Measurements from ENCODE around the gene FAM83G. TPM values are rescaled to one million over a fixed set of nuclear protein-coding genes. Genes with fewer than 3 reads are reported as not detected.

FAM83G gene
- total RNA-seq, 4 donors from 2014 or later = 11.9 to 21.3 (median 13.9) TPM

- Histone ChIP-seq H3K4me1 (no peaks in the 10 kb centered on the region), H3K4me3 (replicated peaks in 1 of 3) (no peak overlapping the region), H3K9me3 (no peaks in the 10 kb centered on the region), H3K27ac (no peak overlapping the region), H3K36me3 (peaks cover 10% of the 10 kb centered on the region in 2 donors), H3K27me3 (no peaks in the 10 kb centered on the region)
- TF ChIP-seq, protein P1, sequence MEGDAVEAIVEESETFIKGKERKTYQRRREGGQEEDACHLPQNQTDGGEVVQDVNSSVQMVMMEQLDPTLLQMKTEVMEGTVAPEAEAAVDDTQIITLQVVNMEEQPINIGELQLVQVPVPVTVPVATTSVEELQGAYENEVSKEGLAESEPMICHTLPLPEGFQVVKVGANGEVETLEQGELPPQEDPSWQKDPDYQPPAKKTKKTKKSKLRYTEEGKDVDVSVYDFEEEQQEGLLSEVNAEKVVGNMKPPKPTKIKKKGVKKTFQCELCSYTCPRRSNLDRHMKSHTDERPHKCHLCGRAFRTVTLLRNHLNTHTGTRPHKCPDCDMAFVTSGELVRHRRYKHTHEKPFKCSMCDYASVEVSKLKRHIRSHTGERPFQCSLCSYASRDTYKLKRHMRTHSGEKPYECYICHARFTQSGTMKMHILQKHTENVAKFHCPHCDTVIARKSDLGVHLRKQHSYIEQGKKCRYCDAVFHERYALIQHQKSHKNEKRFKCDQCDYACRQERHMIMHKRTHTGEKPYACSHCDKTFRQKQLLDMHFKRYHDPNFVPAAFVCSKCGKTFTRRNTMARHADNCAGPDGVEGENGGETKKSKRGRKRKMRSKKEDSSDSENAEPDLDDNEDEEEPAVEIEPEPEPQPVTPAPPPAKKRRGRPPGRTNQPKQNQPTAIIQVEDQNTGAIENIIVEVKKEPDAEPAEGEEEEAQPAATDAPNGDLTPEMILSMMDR (IDR thresholded peaks at IDR 0.05) = no peak
- no peak for TF ChIP-seq POLR2A (IDR thresholded peaks at IDR 0.05)
- 74 to 86% methylated on average over 5 to 26 of the region's 30 CpGs for WGBS, 2 donors
- DNase-seq = no peak
- intact Hi-C loops (cut with DNase I) = no loop called here
Measured at GRCh38 chr17:18981642-18982424, 22.7 kb downstream of the FAM83G start.

DNA sequence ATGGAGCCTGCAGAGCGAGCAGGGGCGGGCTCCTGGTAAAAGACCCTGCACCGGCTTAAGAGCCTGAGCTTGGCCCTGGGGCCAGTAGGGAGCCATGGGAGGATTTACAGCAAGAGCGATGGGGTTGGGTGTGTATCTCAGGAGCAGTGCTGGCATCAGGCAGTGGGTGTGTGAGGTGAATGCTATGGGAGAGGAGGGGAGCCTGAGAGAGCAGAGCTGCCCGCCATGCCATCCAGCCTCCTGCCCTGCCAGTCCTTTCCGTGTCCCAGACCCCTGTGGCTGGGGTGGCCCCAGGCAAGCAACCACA is 23.3 kb downstream of the FAM83G start:
- Histone ChIP-seq H3K4me3 (replicated peaks in 1 of 3) (no peak overlapping the region), H3K36me3 (peaks cover 10% of the 10 kb centered on the region in 2 donors), H3K4me1 (no peaks in the 10 kb centered on the region), H3K9me3 (no peaks in the 10 kb centered on the region), H3K27ac (no peak overlapping the region), H3K27me3 (no peaks in the 10 kb centered on the region)
- 96 to 98% methylated on average over 6 of the region's 6 CpGs for WGBS, 2 donors
- intact Hi-C loops (cut with DNase I) = no loop called here
- no peak for TF ChIP-seq POLR2A (IDR thresholded peaks at IDR 0.05)
- TF ChIP-seq, protein P1 (IDR thresholded peaks at IDR 0.05) = no peak
- no peak for DNase-seq

DNA sequence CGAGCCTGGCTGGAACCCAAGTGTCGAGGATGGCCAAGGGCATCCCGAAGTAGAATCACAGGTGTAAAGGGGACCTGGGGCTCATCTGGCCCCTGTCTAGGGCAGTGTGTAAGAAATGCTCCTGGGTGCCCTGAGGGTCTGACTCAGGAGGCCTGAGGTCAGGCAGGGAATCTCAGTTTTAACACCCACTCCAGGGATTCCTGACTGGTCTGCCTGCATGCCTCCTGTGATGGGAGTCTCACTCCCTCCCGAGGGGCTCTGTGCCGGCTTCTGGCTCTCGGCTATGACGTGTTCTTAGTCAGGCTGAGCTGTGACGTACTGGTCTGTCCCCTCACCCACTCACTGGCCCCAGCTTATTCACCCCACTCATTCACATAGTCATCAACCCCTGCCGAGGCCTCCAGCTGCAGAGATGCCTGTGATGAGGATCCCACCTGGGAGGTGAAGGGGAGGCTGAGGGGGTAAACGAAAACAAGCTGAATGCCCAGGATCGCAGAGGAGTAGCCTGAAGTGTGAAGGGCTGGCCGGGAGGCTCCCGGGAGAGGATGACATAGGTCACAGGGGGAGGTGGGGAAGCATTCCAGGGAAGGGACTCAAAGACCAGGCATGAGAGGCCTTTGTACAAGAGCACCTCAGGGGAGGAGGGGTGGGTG is 23.8 kb downstream of the FAM83G start:
- Histone ChIP-seq H3K4me3 (replicated peaks in 1 of 3) (no peak overlapping the region), H3K4me1 (no peaks in the 10 kb centered on the region), H3K36me3 (peaks cover 10% of the 10 kb centered on the region in 2 donors), H3K27ac (no peak overlapping the region), H3K27me3 (no peaks in the 10 kb centered on the region), H3K9me3 (no peaks in the 10 kb centered on the region)
- DNase-seq = no peak
- intact Hi-C loops (cut with DNase I) = no loop called here
- no peak for TF ChIP-seq POLR2A (IDR thresholded peaks at IDR 0.05)
- TF ChIP-seq, protein P1 (IDR thresholded peaks at IDR 0.05) = no peak
- WGBS, 2 donors = 77 to 82% methylated on average over 13 of the region's 13 CpGs

DNA sequence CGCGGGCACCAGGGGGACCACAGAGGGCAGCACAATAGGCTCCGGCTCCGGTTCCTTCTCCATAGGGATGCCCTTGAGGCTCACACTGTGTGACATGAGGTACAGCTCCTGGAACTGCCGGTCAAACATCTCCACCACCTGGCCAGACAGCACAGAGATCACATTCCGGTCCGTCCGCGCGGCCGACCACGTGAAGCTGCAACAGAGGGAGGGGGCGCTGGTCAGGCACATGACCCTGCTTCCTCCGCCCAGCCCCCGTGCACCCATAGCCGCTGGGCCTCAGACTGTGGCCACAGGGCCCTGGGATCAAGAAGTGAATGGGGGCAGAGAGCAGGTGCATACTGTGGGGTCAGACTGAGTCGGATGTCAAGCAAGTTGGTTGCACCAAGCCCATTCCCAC is 25.9 kb downstream of the FAM83G start:
- no peaks in the 10 kb centered on the region for H3K4me1 ChIP-seq
- 94 to 100% methylated on average over 5 to 6 of the region's 17 CpGs for WGBS, 2 donors
- DNase-seq = no peak
- peaks cover 10% of the 10 kb centered on the region in 2 donors for H3K36me3 ChIP-seq
- TF ChIP-seq POLR2A (IDR thresholded peaks at IDR 0.05) = no peak
- TF ChIP-seq, protein P1 (IDR thresholded peaks at IDR 0.05) = no peak
- H3K9me3 ChIP-seq = no peaks in the 10 kb centered on the region
- no peak overlapping the region for H3K4me3 ChIP-seq (replicated peaks in 1 of 3)
- intact Hi-C loops (cut with DNase I) = no loop called here
- no peak overlapping the region for H3K27ac ChIP-seq
- no peaks in the 10 kb centered on the region for H3K27me3 ChIP-seq

GRCh38 chr17:18978050-18978449 is 26.5 kb downstream of the FAM83G start:
- Histone ChIP-seq H3K27ac (no peak overlapping the region), H3K27me3 (no peaks in the 10 kb centered on the region), H3K36me3 (peaks cover 10% of the 10 kb centered on the region in 2 donors), H3K9me3 (no peaks in the 10 kb centered on the region), H3K4me3 (replicated peaks in 1 of 3) (no peak overlapping the region), H3K4me1 (no peaks in the 10 kb centered on the region)
- no peak for DNase-seq
- intact Hi-C loops (cut with DNase I) = no loop called here
- WGBS, 2 donors = no CpG with 5 or more reads among the region's 13 CpGs
- no peak for TF ChIP-seq POLR2A (IDR thresholded peaks at IDR 0.05)
- TF ChIP-seq, protein P1 (IDR thresholded peaks at IDR 0.05) = no peak
